Measurements from ENCODE around the gene BCAR1.
"Not testable (repeated sequence)": the region's sequence is repeated elsewhere in the genome, so short reads cannot be mapped to it uniquely, and the experiment has no call there.

Gene BCAR1

GRCh38 chr16:75238132-75238852 lies 13.1 kb downstream of the BCAR1 start:
- DNase-seq = peak; percentile 91

- DNase-seq = no peak
Observed at GRCh38 chr16:75237398-75238131, 13.9 kb downstream of the BCAR1 start.

GRCh38 chr16:75236736-75237397 lies 14.6 kb downstream of the BCAR1 start:
- DNase-seq = no peak

- no peak for DNase-seq
Observed at GRCh38 chr16:75236232-75236631, 15.2 kb downstream of the BCAR1 start.

GRCh38 chr16:75235721-75236193 lies 15.7 kb downstream of the BCAR1 start:
- no peak for DNase-seq

GRCh38 chr16:75234856-75235696 lies 16.3 kb downstream of the BCAR1 start:
- no peak for DNase-seq

GRCh38 chr16:75233611-75233938 lies 17.8 kb downstream of the BCAR1 start:
- no peak for DNase-seq

GRCh38 chr16:75231570-75231969 lies 19.9 kb downstream of the BCAR1 start:
- DNase-seq = no peak

GRCh38 chr16:75230471-75231110 lies 20.8 kb downstream of the BCAR1 start:
- DNase-seq = no peak

GRCh38 chr16:75229172-75230031 lies 22.0 kb downstream of the BCAR1 start:
- peak; percentile 26 for DNase-seq

GRCh38 chr16:75228143-75228976 lies 23.1 kb downstream of the BCAR1 start:
- DNase-seq = no peak

GRCh38 chr16:75227361-75228142 lies 23.9 kb downstream of the BCAR1 start:
- DNase-seq = no peak

GRCh38 chr16:75226550-75227360 lies 24.7 kb downstream of the BCAR1 start:
- no peak for DNase-seq

GRCh38 chr16:75225678-75226515 lies 25.5 kb downstream of the BCAR1 start:
- DNase-seq = no peak

- DNase-seq = no peak
Observed at GRCh38 chr16:75225092-75225491, 26.3 kb downstream of the BCAR1 start.

GRCh38 chr16:75224306-75225082 lies 26.9 kb downstream of the BCAR1 start:
- DNase-seq = no peak

GRCh38 chr16:75223129-75223528 lies 28.3 kb downstream of the BCAR1 start:
- DNase-seq = not testable (repeated sequence)
